ENCODE results near the gene NBEAL1. TPM values are rescaled to one million over a fixed set of nuclear protein-coding genes. Genes with fewer than 3 reads are reported as not detected.
"Not testable (repeated sequence)": the region's sequence is repeated elsewhere in the genome, so short reads cannot be mapped to it uniquely, and the experiment has no call there.

Gene NBEAL1
- total and polyA plus RNA-seq, 10 donors = 3.5 to 34.3 (median 24.2) TPM

- Histone ChIP-seq H3K4me3 (no peak overlapping the region), H3K4me1 (no peaks in the 10 kb centered on the region), H3K27me3 (replicated peaks in 1 of 7) (no peaks in the 10 kb centered on the region), H3K27ac (no peak overlapping the region), H3K9me3 (no peaks in the 10 kb centered on the region), H3K36me3 (peaks cover 0 to 71% (median 19%) of the 10 kb centered on the region in 6 donors)
- DNase-seq = no peak
- intact Hi-C loops (cut with DNase I; ENCODE audit: low total_unique reads) = no loop called here
- 91 to 94% (median 93%) methylated on average over 3 of the region's 3 CpGs for WGBS, 5 donors
- TF ChIP-seq CTCF (IDR thresholded peaks at IDR 0.05 in 8 of 11, conservative IDR thresholded peaks at IDR 0.05 in 3 of 11) = no peak
- TF ChIP-seq POLR2A (IDR thresholded peaks at IDR 0.05) = no peak
- TF ChIP-seq POLR2AphosphoS5 (IDR thresholded peaks at IDR 0.05) = no peak
Observed at GRCh38 chr2:202982779-202983491, 31.7 kb upstream of the NBEAL1 start.

- WGBS, 5 donors = 95 to 100% (median 100%) methylated on average over 1 of the region's 1 CpG
- intact Hi-C loops (cut with DNase I; ENCODE audit: low total_unique reads) = no loop called here
- no peaks in the 10 kb centered on the region for H3K27me3 ChIP-seq (replicated peaks in 1 of 7)
- H3K9me3 ChIP-seq = no peaks in the 10 kb centered on the region
- no peak for TF ChIP-seq CTCF (IDR thresholded peaks at IDR 0.05 in 8 of 11, conservative IDR thresholded peaks at IDR 0.05 in 3 of 11)
- TF ChIP-seq POLR2A (IDR thresholded peaks at IDR 0.05) = no peak
- no peak for TF ChIP-seq POLR2AphosphoS5 (IDR thresholded peaks at IDR 0.05)
- H3K4me1 ChIP-seq = no peaks in the 10 kb centered on the region
- H3K4me3 ChIP-seq = no peak overlapping the region
- H3K27ac ChIP-seq = no peak overlapping the region
- peaks cover 0 to 5% (median 0%) of the 10 kb centered on the region in 6 donors for H3K36me3 ChIP-seq
- no peak for DNase-seq
Observed at GRCh38 chr2:202989749-202990148, 24.9 kb upstream of the NBEAL1 start.

- Histone ChIP-seq H3K9me3 (no peaks in the 10 kb centered on the region), H3K4me3 (no peak overlapping the region), H3K27ac (no peak overlapping the region), H3K36me3 (no peaks in the 10 kb centered on the region), H3K27me3 (replicated peaks in 1 of 7) (no peaks in the 10 kb centered on the region), H3K4me1 (no peaks in the 10 kb centered on the region)
- intact Hi-C loops (cut with DNase I; ENCODE audit: low total_unique reads) = no loop called here
- no peak for DNase-seq
- TF ChIP-seq POLR2AphosphoS5 (IDR thresholded peaks at IDR 0.05) (no peak), POLR2A (IDR thresholded peaks at IDR 0.05) (no peak), CTCF (IDR thresholded peaks at IDR 0.05 in 8 of 11, conservative IDR thresholded peaks at IDR 0.05 in 3 of 11) (no peak)
- WGBS, 5 donors = 81 to 95% (median 91%) methylated on average over 3 of the region's 3 CpGs
Observed at GRCh38 chr2:202990501-202990900, 24.2 kb upstream of the NBEAL1 start.

GRCh38 chr2:202997113-202997512, 17.6 kb upstream of the NBEAL1 start:
- not testable (repeated sequence) for H3K4me1 ChIP-seq, DNase-seq

More at GRCh38 chr2:202997113-202997512, 17.6 kb upstream of the NBEAL1 start:
- intact Hi-C loops (cut with DNase I; ENCODE audit: low total_unique reads); H3K4me3 ChIP-seq; H3K27me3 ChIP-seq (replicated peaks in 1 of 7); H3K9me3 ChIP-seq; H3K27ac ChIP-seq; H3K36me3 ChIP-seq: not testable (repeated sequence)
- WGBS, 5 donors = 41 to 62% (median 49%) methylated on average over 3 of the region's 3 CpGs

All from spleen (tissue), 11 donors.